Astrocyte (in vitro differentiated cells and primary cell): ENCODE data around the gene ATP5F1B. TPM values are rescaled to one million over a fixed set of nuclear protein-coding genes. Genes with fewer than 3 reads are reported as not detected.

Source experiments
- DNase-seq: peaks from one replicate; pipeline ENCODE4 v3.0.0-alpha.2; 2010; ENCODE audit warnings: low read depth
- FAIRE-seq: peaks from 2 replicates; lab custom pipeline; 2011; peaks lifted over from hg19 to GRCh38; lab: Jason Lieb, UNC
- H2AFZ ChIP-seq: 2 replicates; pipeline ENCODE4 v1.6.0; 2012; ENCODE audit warnings: low read depth, low read length, inconsistent platforms
- H3K27ac ChIP-seq: 2 replicates; pipeline ENCODE4 v1.5.1; 2011; ENCODE audit warnings: low read depth, low read length, inconsistent platforms
- H3K27me3 ChIP-seq: 2 replicates; pipeline ENCODE4 v1.6.0; 2011; ENCODE audit warnings: low read length, inconsistent platforms; ENCODE audit not compliant: insufficient read depth
- H3K36me3 ChIP-seq: 2 replicates; pipeline ENCODE4 v1.5.1; 2011; ENCODE audit warnings: low read length, inconsistent platforms; ENCODE audit not compliant: insufficient read depth
- H3K4me1 ChIP-seq: 2 replicates; pipeline ENCODE4 v1.5.1; 2011; ENCODE audit warnings: low read length, inconsistent platforms; ENCODE audit not compliant: insufficient read depth
- H3K4me2 ChIP-seq: 2 replicates; pipeline ENCODE4 v1.6.0; 2012; ENCODE audit warnings: low read length, inconsistent platforms
- H3K4me3 ChIP-seq: 2 replicates; pipeline ENCODE4 v1.5.1; 2011; ENCODE audit warnings: low read depth, mild to moderate bottlenecking, low read length, inconsistent platforms; ENCODE audit not compliant: insufficient read depth
- H3K79me2 ChIP-seq: 2 replicates; pipeline ENCODE4 v1.6.0; 2012; ENCODE audit warnings: mild to moderate bottlenecking, low read length, inconsistent platforms; ENCODE audit not compliant: insufficient read depth
- H3K9ac ChIP-seq: 2 replicates; pipeline ENCODE4 v1.6.0; 2012; ENCODE audit warnings: mild to moderate bottlenecking, low read length, inconsistent platforms
- H3K9me3 ChIP-seq: 2 replicates; pipeline ENCODE4 v1.5.1; 2012; ENCODE audit warnings: low read depth, mild to moderate bottlenecking, low read length, inconsistent platforms; ENCODE audit not compliant: insufficient read depth
- H4K20me1 ChIP-seq: 2 replicates; pipeline ENCODE4 v1.6.0; 2012; ENCODE audit warnings: low read length, inconsistent platforms; ENCODE audit not compliant: insufficient read depth
- H3K27ac Mint-ChIP-seq: one replicate; pipeline ENCODE4 v1.8.0; 2021; ENCODE audit warnings: mild to moderate bottlenecking, mixed read lengths; ENCODE audit not compliant: unreplicated experiment
- H3K27me3 Mint-ChIP-seq: one replicate; pipeline ENCODE4 v1.8.0; 2021; ENCODE audit warnings: low read depth, mixed read lengths; ENCODE audit not compliant: unreplicated experiment
- H3K36me3 Mint-ChIP-seq: one replicate; pipeline ENCODE4 v1.8.0; 2021; ENCODE audit warnings: low read depth, mixed read lengths; ENCODE audit not compliant: unreplicated experiment
- H3K4me1 Mint-ChIP-seq: one replicate; pipeline ENCODE4 v1.8.0; 2021; ENCODE audit warnings: low read depth, mixed read lengths; ENCODE audit not compliant: unreplicated experiment
- H3K4me3 Mint-ChIP-seq: one replicate; pipeline ENCODE4 v1.8.0; 2021; ENCODE audit warnings: mild to moderate bottlenecking, moderate library complexity, mixed read lengths; ENCODE audit not compliant: unreplicated experiment
- H3K9me3 Mint-ChIP-seq: one replicate; pipeline ENCODE4 v1.8.0; 2021; ENCODE audit warnings: mild to moderate bottlenecking, mixed read lengths; ENCODE audit not compliant: unreplicated experiment
- CTCF ChIP-seq: IDR thresholded peaks from 2 replicates; pipeline ENCODE4 v1.5.1; 2011; ENCODE audit warnings: low read depth, mild to moderate bottlenecking, inconsistent platforms, low read length, moderate library complexity; ENCODE audit not compliant: insufficient read depth
- EZH2 ChIP-seq: IDR thresholded peaks from 2 replicates; pipeline ENCODE4 v1.6.1; 2012; ENCODE audit warnings: mild to moderate bottlenecking, low read length, inconsistent platforms; ENCODE audit not compliant: insufficient read depth
- total RNA-seq: library from RNA; stranded (reverse); gene quantifications from 2 replicates; pipeline ENCODE4 v1.2.1, GENCODE V29; 2021

Gene ATP5F1B
- total RNA-seq, 1 donor from 2014 or later, result 714 TPM

- Histone ChIP-seq H3K4me2 (peak overlapping the region; percentile 89), H3K4me1 (peaks cover 29% of the 10 kb centered on the region), H3K4me3 (peak overlapping the region; percentile 85), H3K9ac (peak overlapping the region; percentile 87), H2AFZ (peak overlapping the region; percentile 53), H3K27me3 (no peaks in the 10 kb centered on the region), H3K36me3 (peaks cover 33% of the 10 kb centered on the region), H3K79me2 (peaks cover 53% of the 10 kb centered on the region), H3K27ac (peak overlapping the region; percentile 72), H4K20me1 (peaks cover 58% of the 10 kb centered on the region), H3K9me3 (no peaks in the 10 kb centered on the region)
- Mint-ChIP-seq H3K9me3 (no peaks in the 10 kb centered on the region), H3K4me3 (peak overlapping the region; percentile 97), H3K36me3 (peaks cover 10% of the 10 kb centered on the region), H3K27ac (peak overlapping the region; percentile 94), H3K4me1 (peaks cover 29% of the 10 kb centered on the region), H3K27me3 (no peaks in the 10 kb centered on the region)
- TF ChIP-seq CTCF, result no peak
- no peak for TF ChIP-seq EZH2
- FAIRE-seq, result no peak
- DNase-seq, result peak; percentile 72
Observed at GRCh38 chr12:56635806-56636674, 9.7 kb downstream of the ATP5F1B start.

GRCh38 chr12:56634837-56635791, 10.7 kb downstream of the ATP5F1B start:
- no peaks in the 10 kb centered on the region for H3K27me3 ChIP-seq
- Mint-ChIP-seq H3K27me3 (no peaks in the 10 kb centered on the region), H3K4me3 (peak overlapping the region; percentile 97), H3K4me1 (peaks cover 33% of the 10 kb centered on the region), H3K36me3 (peaks cover 10% of the 10 kb centered on the region), H3K9me3 (no peaks in the 10 kb centered on the region), H3K27ac (peak overlapping the region; percentile 94)
- peaks cover 61% of the 10 kb centered on the region for H4K20me1 ChIP-seq
- peak overlapping the region; percentile 72 for H3K27ac ChIP-seq
- H3K9me3 ChIP-seq, result no peaks in the 10 kb centered on the region
- TF ChIP-seq CTCF, result peak; percentile 30
- no peak for TF ChIP-seq EZH2
- H3K4me1 ChIP-seq, result peaks cover 36% of the 10 kb centered on the region
- DNase-seq, result peak; percentile 74
- peak overlapping the region; percentile 87 for H3K9ac ChIP-seq
- H3K36me3 ChIP-seq, result peaks cover 29% of the 10 kb centered on the region
- H3K4me2 ChIP-seq, result peak overlapping the region; percentile 89
- FAIRE-seq, result no peak
- H3K79me2 ChIP-seq, result peaks cover 62% of the 10 kb centered on the region
- peak overlapping the region; percentile 85 for H3K4me3 ChIP-seq
- peak overlapping the region; percentile 69 for H2AFZ ChIP-seq
